Anterior cingulate cortex (tissue), 58 donors: ENCODE measurements around the gene TEKTIP1.

ENCODE experiments used
- DNase-seq, 58 donors: peaks; one replicate each; lab custom pipeline; 2025; lab: John Stamatoyannopoulos, UW

The TEKTIP1 gene

DNA sequence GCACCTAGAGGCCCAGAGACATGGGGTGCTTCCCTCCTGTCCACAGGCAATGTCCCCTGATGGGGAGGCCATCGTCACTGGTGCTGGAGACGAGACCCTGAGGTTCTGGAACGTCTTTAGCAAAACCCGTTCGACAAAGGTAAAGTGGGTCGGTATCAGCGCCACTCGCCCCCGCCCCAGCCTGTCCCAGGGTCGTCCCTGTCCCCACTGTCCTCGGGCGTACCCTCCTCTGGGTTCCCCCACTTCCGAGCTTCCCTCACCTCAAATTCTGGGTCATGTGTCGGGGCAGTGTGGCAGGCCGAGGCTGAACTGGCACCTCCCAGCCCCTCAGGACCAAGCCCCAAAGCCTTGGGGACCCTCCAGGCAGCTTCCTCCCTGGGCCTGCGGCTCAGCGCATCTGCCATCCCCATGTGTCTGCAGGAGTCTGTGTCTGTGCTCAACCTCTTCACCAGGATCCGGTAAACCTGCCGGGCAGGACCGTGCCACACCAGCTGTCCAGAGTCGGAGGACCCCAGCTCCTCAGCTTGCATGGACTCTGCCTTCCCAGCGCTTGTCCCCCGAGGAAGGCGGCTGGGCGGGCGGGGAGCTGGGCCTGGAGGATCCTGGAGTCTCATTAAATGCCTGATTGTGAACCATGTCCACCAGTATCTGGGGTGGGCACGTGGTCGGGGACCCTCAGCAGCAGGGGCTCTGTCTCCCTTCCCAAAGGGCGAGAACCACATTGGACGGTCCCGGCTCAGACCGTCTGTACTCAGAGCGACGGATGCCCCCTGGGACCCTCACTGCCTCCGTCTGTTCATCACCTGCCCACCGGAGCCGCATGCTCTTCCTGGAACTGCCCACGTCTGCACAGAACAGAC is 4.4 kb upstream of the TEKTIP1 start:
- no peak for DNase-seq

DNA sequence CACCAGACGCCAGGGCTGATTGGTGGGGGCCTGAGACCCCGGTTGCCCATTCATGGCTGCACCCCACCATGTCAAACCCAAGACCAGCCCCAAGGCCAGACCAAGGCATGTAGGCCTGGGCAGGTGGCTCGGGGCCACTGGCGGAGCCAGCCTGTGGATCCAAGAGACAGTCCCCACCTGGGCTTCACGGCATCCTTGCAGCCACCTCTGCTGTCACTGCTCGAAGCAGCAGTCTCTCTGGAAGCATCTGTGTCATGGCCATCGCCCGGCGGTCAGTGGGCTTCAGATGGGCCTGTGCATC is 3.8 kb upstream of the TEKTIP1 start:
- no peak for DNase-seq

DNA sequence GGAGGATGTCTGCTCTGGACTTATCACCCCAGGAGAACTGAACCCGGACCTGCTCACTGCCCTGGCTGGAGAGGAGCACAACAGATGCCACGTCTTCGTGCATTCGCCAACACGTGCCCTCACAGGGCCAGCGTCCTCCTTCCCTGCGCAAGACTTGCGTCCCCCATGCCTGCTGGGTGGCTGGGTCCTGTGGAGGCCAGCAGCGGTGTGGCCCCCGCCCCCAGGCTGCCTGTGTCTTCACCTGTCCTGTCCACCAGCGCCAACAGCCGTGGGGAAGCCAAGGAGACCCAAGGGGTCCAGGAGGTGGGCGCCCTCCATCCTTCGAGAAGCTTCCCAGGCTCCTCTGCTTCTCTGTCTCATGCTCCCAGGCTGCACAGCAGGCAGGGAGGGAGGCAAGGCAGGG is 3.4 kb upstream of the TEKTIP1 start:
- DNase-seq, result no peak

DNA sequence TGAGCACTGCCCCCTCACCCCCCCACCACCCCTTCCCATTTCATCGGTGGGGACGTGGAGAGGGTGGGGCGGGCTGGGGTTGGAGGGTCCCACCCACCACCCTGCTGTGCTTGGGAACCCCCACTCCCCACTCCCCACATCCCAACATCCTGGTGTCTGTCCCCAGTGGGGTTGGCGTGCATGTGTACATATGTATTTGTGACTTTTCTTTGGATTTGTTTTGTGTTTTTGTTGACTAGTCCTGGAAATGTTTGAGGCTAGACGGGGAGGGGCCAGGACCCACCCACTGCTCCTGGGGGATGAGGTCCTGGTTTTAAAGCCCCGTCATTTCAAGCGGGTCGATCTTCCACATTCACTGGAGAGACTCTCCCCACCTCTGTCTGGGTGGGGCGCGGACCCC is 3.0 kb upstream of the TEKTIP1 start:
- no peak for DNase-seq

DNA sequence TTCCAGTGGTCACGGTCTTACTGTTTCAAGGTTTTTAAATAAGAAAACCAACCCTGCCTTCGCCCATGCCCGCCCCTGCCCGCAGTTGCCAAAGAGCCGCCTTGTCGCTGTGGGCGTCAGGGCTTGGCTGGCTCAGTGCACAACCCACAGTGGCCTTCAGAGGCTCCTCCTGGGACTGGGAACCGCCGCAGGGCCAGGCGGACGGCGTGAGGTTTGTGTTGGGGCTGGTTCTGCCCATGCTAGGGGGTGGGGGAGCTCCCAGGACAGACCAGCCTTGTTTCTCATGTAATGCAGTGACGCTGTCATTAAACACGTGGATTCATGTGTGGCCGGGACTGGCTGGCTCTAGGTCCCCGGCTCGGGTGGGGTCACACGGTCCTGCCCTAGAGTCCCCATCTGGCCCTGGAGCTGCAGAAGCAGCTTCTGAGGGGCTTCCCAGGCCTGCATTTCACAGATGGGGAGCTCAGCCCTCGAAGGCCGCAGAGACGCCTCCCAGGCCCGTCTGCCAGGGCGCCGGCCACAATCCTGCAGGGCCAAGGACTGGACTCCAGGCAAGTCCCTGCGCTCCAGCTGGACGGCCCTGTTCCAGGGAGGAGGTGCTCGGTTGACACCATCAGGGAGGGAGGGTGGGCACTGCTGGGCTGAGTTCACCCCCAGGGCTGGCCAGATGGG is 2.4 kb upstream of the TEKTIP1 start:
- peak in 44 of 58 donors; percentile 10 to 85 (median 58) for DNase-seq

DNA sequence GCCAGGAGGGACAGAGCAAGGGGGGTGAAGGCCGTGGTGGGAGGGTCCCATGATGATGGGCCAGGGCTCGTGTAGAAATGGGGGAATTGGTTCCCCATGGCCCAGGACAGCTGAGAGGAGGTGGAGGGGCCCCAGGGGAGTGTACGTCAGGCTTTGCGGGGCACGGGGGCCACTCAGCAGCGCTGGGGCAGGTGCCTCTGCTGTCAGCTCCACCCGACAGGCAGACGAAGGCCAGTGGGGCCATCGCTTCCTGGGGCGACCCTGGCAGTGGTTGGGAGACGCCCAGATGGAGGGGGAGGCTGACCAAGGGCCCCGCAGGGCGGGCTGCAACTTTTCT is 1.9 kb upstream of the TEKTIP1 start:
- DNase-seq, result peak in 1 of 58 donors; percentile 52

DNA sequence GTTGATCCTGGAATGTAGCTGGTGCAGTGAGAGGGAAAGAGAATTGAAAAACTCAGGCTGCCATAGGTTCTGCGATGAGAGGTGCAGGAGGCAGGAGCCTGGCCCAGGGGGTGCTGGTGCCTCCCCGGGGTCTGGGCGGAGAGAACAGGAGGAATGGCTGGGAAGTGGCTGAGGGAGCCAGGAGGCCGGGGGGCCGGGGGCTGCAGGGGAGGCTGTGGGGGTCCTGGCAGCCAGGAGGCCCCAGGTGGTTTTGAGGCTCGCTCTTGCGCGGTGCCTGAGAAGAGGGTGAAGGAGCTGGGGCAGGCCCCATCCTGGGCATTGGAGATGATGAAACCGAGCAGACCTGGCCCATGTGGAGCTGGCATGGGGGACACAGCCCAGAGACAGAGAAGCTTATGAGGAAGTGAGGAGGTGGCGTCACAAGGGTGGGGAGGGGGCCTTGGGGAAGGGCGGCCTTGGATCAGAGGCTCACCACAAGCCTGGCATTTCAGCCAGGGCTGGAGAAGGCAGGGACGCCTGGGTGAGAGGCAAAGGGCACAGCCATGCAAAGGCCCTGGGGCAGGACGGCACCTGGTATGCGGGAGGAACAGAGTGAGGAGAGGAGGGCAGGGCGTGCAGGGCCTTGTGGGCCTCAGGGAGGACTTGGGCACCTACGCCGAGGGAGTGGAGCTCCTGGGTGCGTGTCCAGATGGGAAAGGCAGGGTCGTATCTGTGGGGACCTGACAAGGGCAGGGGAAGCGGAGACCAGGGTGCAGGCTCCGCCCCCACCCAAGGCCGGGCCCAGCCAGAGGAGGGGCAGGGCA is 1.3 kb upstream of the TEKTIP1 start:
- DNase-seq, result peak in 1 of 58 donors; percentile 41

DNA sequence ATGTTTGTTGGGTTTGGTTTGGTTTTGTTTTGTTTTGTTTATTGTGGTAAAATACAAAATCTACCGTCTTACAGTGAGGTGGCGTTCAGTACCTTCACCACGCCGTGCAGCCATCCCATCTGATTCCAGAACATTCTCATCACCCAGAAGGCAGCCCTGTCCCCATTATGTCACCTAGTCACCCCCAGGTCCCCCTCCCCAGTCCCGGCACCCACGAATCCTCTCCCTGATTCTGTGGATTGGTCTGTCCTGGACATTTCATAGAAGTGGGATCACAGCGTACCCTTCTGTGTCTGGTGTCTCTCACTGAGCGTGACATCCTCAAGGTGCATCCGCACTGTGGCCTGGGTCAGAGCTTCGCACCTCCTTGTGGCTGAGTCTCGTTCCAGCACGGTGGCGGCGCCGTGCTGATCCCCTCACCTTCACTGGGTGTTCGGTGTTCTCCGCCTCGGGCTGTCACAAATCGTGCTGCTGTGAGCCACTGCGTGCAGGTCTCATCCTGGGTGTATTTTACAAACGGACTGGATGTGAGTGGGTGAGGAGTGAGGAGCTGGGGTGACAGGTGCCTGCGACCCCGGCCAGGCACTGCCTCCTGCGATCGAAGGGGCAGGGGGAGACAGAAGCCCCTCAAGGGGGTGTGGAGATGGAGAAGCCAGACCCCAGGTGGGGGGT is 580 bp upstream of the TEKTIP1 start:
- no peak for DNase-seq

DNA sequence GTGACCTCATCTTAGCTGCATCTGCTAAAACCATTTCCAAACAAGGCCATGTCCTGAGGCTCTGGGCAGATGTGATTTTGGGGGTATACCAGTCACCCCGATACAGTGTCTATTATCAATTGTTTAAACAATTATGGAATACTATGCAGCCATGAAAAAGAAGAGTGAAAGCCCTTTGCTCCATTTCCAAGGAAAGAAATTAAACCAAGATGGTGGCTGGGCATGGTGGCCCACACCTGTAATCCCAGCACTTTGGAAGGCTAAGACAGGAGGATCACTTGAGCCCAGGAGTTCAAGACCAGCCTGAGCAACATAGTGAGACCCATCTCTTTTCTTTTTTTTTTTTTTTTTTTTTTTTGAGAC is 763 bp downstream of the TEKTIP1 start:
- no peak for DNase-seq

DNA sequence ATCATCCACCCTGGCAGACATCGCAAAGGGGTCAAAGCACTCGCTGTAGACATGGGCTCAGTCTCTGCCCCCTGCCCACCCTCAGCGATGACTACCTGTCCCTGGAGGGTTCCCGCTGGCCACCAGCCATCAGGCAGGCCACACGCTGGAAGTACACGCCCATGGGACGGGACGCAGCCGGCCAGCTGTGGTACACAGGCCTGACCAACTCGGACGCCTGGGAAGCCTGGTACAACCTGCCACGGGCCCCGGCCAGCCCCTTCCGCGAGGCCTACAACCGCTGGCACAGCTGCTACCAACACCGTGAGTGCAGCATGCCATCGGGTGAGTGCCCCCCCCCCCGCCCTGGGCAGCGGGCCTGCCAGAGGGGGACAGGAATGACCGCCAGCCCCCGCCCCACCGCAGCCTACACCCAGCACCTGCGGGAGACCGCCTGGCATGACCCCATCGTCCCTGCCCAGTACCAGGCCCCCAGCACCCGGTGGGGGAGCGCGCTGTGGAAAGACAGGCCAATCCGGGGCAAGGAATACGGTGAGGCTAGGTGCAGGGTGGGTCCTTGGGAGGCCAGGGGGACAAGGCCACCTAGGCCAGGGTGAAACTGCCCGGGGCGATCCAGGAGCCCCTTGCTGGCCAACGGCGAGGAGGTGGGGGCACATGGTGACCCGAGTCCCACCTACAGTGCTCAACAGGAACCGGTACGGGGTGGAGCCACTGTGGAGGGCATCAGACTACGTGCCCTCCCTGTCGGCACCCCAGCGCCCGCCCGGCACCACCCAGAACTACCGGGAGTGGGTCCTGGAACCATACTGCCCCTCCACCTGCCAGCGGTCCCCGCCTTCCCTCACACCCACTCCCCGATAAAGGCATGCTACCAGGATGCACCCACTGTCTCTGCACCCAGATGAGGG is 4.4 kb downstream of the TEKTIP1 start:
- peak in 38 of 58 donors; percentile 11 to 91 (median 53) for DNase-seq

DNA sequence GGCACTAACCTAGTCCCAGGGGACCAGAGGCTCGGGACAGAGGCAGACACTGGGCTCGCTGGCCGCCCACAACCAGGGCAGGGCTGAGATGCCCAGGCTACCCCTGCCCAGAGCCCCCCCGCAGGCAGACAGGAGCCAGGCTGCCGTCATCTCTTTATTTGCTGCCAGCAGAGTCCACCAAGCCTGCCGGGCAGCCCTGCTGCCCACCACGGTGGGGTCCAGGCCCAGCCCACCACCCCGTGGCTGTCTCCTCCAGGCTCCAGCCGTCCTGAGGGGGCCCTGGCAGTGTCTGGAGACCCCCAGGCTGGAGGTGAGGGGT is 5.0 kb downstream of the TEKTIP1 start:
- DNase-seq, result peak in 4 of 58 donors; percentile 13 to 51 (median 37)

DNA sequence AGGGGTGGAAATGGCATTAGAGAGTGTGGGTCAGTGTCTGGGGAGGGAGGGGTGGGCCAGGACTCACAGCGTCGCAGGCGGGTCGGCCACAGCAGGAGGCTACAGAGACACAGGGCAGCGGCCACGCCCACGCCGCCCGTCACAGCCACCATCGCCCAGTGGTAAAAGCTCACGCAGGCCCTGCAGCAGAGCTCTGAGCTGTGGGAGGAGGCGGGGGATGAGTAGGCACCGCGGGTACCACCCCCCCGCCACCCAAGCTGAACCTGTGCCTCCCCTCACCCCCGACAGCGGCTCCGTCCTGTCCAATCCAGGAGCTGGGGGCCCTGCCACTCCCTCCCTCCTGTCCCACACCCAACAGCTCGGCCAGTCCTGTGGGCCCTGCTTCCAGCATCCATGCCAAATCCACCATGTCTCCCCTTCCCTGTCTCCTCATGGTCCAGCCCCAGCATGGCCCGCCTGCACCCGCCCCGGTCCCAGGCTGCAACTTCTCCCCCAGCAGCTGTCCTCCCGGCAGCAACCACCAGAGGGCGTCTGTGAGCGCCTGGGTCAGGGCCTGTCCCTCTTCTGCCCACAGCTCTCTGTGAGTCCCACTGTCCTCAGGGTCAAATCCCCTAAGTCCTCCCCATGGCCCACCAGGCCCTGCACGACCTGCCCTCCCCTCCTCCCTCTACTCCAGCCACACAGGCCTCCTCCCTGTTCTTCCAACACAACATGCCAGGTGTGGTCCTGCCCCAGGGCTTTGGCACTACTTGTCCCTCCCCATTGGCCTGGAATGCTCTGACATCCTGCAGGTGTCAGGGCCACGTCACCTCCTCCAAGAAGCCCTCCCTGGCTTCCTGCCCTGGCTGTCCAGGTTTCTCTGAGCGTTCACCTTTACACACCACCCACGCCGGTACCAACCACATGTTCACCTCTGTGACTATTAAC is 6.0 kb downstream of the TEKTIP1 start:
- peak in 55 of 58 donors; percentile 30 to 95 (median 77) for DNase-seq

DNA sequence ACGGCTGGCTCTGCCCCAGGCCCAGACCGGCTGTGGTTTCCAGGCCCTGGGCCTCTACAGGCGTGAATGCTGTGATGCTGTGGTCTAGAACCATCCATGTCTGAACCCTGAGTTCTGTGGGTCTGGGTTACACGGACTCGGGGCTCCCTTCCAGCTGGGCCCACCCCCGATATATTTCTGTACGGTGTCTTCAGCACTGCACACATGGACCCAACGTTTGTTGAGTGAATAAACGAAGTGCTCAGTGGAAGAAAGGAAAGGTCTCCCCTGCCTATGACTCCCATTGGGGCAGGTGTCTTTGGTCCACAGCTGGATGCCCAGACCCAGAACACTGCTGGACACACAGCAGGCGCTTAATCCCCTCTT is 6.7 kb downstream of the TEKTIP1 start:
- DNase-seq, result no peak

DNA sequence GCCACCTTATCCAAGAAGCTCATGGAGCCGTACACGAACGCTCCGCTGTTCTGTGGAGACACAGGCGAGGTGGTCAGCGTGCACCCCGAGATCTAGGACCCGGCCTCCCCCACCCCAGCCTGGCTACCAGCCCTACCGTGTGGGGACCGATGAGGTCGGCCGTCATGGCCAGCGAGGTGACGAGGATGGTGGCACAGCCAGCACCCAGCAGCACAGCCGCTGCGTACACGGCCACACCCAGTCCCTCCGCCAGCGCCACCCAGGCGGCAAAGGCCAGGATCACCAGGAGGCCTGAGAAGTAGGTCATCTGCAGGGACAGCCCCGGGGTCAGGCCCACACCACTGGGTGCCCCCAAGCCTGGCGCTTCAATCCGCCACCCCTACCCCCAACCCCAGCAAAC is 7.1 kb downstream of the TEKTIP1 start:
- no peak for DNase-seq

DNA sequence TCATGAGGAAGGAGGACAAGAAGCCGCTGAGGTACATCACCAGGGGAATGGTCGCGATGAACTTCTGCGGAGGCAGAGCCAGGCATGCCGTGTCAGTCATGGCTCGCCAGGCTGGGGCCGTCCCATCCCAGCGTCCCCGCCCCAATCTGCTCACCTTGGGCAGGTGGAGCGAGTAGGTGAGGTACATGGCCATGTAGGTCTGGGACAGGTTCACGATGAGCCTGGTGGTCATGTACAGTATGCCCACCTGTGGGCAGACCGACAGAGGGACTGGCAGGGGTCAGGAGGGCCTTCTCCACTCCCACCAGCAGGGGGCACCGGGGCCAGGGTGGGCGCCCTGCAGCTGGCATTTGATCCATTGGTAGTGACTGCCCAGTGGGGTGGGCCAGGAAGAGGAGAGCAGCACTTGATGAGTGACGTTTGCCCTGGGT is 8.3 kb downstream of the TEKTIP1 start:
- peak in 2 of 58 donors; percentile 17 to 43 for DNase-seq

DNA sequence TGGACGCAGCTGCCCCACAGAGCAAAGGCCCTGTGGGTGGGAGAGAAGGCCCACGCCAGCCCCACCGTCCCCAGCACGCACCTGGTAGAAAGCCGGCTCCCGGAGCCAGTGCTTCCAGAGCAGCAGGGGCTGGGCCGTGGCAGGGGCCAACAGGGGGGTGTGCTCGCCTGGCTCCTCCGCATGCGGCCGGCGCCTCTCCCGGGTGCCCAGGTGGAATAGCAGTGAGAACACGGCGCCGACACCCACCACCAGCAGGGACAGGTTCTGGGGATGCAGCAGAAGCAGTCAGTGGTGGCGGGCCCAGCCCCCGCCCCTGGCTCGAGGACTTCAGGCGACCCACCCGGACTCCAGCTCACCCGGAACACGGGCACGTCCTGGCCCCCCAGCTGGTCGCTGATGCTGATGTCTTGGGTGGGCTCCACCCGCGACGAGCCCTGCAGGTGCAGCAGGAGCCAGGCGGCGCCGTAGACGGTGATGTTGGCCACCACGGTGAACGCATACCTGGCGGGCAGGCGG is 8.9 kb downstream of the TEKTIP1 start:
- DNase-seq, result no peak

DNA sequence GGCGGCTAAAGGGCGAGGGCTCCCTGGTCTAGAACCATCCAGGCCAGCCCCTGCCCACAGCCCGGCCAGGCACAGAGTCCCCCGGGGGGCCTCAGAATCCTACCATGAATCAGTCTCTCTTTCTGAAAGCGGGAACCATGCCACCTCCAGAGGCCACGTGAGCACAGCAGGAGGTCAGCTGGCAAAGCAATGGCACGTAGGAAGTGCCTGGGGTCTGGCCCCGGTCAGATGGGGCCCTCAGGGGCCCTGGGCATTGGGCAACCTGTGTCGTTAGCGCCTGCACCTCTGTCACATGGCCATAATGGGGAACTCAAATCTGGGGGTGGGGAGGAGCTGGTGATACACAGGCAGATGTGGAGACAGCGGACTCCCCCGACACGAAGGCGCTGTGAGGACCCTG is 9.6 kb downstream of the TEKTIP1 start:
- peak in 27 of 58 donors; percentile 8 to 83 (median 37) for DNase-seq

DNA sequence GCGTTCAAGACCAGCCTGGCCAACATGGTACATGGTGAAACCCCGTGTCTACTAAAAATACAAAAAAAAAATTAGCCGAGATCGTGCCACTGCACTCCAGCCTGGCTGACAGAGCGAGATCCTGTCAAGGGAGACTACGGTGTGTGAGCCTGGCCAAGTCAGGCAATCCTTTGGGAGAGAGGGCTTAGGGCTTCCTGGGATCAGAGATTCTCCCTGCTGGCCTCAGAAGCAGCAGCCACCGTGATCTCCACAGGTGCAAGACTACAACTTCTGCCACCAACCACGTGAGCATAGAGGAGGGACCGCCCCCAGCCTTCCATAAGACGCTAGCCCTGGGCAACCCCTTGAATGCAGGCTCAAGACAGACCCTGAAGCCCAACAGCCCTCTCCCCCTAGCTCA is 10.8 kb downstream of the TEKTIP1 start:
- no peak for DNase-seq
